ENCODE measurements around the gene F2RL1.
"Not testable (repeated sequence)": the region's sequence is repeated elsewhere in the genome, so short reads cannot be mapped to it uniquely, and the experiment has no call there.

Gene F2RL1, protein sequence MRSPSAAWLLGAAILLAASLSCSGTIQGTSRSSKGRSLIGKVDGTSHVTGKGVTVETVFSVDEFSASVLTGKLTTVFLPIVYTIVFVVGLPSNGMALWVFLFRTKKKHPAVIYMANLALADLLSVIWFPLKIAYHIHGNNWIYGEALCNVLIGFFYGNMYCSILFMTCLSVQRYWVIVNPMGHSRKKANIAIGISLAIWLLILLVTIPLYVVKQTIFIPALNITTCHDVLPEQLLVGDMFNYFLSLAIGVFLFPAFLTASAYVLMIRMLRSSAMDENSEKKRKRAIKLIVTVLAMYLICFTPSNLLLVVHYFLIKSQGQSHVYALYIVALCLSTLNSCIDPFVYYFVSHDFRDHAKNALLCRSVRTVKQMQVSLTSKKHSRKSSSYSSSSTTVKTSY

DNA sequence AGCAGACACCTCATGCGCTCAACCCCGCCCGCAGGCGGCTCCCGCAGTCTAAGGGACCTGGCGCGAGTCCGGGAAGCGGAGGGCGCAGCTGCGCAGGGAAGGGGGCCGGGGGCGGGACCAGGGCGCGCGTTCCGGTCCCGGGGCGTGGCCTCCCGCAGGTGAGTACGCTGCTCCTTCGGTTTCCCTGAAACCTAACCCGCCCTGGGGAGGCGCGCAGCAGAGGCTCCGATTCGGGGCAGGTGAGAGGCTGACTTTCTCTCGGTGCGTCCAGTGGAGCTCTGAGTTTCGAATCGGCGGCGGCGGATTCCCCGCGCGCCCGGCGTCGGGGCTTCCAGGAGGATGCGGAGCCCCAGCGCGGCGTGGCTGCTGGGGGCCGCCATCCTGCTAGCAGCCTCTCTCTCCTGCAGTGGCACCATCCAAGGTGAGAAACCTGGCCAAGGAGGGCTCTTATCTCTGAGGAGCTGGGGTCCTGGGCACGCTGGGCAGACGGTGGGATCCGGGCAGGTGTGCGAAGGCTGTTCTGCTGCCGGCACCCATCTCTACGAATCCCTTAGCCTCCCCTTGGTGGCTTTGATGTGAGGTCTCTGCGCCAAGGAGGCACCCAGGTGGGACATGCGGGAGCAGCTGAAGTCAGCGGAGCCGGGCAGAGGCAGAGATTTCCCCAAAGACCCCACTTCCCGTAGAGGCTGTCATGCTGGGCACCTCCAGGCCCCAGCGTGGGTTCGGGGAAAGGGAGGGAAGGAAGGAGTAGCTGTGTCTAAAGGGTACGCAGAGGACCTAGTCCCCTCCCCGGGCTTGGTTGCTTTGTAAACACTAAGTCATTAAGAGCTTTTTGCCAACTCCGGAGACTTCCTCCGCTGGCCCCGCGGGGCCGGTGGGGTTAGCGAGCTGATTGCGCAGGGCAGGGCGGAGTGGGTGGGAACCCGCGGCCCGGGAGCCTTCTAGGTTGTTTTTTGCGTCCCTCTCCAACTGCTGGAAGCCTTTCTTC is at the start of gene F2RL1:
F2RL1 (plus strand) TSS at position 187 of the 988 bp plus-strand sequence; CDS start at position 340, 153 bp downstream.
- peak; percentile 13 to 17 (median 15) for DNase-seq (ENCODE audit: low read depth in 2 of 3, low spot score in 2 of 3)

DNA sequence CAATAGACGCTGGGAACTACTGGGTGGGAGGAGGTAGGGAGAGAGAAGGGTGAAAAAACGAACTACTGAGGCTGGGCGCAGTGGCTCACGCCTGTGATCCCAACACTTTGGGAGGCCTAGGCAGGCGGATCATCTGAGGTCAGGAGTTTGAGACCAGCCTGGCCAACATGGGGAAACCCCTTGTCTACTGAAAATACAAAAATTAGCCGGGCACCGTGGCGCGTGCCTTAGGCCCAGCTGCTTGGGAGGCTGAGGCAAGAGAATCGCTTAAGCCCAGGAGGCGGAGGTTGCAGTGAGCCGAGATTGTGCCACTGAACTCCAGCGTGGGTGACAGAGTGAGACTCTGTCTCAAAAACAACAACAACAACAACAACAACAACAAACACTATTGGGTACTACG is 47.8 kb upstream of the F2RL1 start:
- not testable (repeated sequence) for DNase-seq (ENCODE audit: low read depth in 2 of 3, low spot score in 2 of 3)

DNA sequence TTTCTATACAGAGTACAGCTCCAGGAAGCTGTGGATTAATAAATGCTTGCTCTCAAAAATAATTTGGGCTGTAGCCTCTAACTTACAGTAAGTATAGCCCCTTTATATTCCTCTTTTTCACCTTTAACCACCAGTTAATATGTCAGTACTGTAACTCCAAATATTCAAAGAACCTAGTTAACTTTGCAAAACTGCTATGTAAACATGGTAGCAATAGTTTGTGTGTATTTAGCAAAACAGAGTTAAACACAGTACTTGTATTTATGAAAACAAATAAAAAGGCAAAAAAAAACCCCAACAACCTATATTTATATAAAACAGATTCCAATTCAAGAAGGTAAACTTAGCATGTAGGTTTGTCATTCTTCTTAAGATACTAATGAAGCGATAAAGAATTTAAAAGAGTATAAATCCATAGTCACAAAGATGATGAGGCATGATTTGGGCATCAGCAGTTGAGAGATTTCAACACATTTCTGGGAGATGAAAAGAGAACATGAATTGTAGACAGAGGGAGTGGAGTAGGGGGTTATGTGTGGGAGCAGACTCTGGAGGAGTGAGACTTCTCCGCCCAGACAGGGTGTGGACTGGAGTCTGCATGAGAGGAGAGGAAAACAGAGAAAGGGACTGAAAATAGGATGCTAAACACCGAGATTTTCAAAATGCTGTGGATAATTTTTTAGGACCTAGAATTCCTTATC is 47.0 kb upstream of the F2RL1 start:
- no peak for DNase-seq (ENCODE audit: low read depth in 2 of 3, low spot score in 2 of 3)

DNA sequence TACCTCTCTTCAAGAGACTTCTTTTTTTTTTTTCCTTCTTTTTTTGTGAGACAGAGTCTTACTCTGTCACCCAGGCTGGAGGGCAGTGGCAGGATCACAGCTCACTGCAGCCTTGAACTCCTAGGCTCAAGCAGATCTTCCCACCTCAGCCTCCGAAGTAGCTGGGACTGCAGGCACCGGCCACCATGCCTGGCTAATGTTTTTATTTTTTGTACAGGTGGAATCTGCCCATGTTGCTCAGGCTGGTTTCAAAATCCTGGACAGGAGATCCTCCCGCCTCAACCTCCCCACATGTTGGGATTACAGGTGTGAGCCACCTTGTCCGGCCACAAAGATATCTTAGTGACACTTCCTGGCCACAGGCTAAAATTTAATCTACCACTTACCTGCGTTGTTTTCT is 42.9 kb upstream of the F2RL1 start:
- DNase-seq (ENCODE audit: low read depth in 2 of 3, low spot score in 2 of 3), result no peak

DNA sequence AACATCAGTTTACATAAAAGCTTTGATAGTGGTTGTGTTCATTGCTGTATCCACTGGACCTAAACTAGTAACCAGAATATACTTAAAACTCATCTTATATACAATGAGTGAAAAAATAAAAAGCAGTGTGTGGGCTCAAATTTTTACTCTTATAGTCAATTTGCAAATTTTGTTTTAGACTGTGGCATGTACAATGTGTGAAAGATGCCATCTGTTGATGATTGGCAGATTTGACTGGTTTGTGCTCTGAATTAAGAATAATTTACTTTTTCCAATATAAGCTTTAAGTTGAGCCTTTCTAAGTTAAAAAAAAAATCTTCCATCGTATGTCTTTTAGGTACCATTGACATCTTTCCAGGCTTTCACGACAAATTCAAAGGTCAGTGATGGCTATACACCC is 42.4 kb upstream of the F2RL1 start:
- no peak for DNase-seq (ENCODE audit: low read depth in 2 of 3, low spot score in 2 of 3)

DNA sequence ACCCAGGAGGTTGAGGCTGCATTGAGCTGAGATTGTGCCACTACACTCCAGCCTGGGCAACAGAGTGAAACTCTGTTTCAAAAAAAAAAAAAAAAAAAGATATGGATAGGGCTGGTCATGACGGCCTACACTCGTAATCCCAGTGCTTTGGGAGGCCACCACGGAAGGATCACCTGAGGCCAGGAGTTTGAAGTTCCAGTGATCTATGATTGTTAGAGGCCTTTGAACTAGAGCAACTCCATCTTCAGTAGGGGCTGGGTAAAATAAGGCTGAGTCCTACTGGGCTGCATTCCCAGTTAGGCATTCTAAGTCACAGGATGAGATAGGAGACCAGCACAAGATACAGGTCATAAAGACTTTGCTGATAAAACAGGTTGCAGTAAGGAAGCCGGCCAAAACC is 38.2 kb upstream of the F2RL1 start:
- DNase-seq (ENCODE audit: low read depth in 2 of 3, low spot score in 2 of 3), result not testable (repeated sequence)

DNA sequence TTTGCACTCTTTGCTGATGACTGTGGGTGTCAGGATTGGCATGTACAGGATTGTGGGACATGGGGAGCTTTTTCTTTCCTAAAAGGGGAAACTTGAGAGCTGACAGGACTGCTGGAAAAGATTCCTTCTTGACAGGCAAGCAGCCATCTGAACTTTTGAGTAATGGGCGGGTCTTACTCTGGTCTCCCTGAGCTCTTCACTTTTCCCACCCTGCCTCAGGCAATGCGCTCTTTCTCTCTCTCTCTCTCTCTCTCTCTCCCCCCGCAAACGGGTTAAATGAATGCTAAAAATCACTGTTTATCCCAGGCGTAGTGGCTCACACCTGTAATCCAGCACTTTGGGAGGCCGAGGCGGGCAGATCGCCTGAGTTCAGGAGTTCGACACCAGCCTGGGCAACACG is 37.1 kb upstream of the F2RL1 start:
- no peak for DNase-seq (ENCODE audit: low read depth in 2 of 3, low spot score in 2 of 3)

DNA sequence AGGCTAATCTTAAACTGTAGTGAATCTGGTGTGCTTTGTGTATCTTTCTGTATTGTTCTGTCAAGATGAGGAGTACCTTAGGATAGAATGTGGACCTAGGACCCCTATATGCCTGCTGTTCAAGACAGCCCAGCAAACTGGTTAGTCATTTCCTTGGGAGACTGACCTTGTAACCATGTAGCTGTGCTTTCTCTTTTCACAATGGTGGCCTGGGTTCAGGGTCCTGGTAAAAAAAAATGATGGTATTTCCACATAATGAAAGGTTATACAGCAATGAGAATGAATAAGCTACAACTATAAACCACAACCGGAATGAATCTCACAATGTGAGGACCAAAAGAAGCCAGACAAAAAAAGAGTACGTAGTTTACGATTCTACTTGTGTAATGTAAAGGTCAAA is 36.4 kb upstream of the F2RL1 start:
- no peak for DNase-seq (ENCODE audit: low read depth in 2 of 3, low spot score in 2 of 3)

DNA sequence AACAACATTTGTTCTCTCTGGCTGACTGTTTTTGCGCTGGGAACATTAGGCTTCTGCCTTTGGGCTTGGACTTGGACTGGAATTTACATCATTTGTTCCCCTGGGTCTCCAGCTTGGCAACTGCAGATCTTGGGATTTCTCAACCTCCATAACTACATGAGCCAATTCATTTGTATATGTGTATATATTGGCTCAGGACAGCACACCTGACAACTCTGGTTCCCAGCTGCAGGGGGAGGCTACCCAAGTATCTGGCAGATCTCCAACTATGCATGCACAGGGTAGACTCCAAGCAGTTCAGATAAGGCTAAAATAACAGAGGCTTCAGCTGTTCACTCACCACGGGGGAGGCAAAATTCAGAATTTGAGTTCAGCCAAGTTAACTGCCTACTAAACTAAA is 31.6 kb upstream of the F2RL1 start:
- DNase-seq (ENCODE audit: low read depth in 2 of 3, low spot score in 2 of 3), result no peak

DNA sequence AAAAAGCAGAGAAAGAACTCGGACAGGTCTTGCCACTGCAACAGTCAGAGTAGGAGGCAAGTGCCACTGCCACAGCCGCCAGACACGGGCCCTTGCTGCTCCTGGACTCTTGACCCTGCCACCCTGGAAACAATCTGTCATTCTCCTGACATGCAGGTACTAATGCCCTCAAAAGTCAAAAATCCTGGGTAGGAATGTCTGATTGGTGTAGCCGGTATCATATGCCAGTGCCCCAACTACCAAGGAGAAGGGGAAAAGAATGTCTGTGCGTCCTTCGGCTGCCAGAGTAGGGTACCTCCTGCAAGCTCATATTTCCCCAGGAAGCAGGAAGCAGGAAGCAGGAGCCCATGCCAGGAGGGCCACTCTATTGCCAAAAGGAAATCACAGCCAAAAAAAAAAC is 30.5 kb upstream of the F2RL1 start:
- DNase-seq (ENCODE audit: low read depth in 2 of 3, low spot score in 2 of 3), result no peak

DNA sequence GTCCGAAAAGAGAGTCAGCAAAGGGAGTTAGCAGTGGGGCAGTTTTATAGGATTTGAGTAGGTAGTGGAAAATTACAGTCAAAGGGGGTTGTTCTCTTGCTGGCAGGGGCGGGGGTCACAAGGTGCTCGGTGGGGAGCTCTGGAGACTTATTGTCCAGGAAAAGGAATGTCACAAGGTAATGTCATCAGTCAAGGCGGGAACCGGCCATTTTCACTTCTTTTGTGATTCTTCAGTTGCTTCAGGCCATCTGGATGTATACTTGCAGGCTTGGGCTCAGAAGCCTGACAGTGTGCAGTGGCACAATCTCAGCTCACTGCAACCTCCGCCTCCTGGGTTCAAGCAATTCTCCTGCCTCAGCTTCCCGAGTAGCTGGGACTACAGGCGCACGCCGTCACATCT is 29.6 kb upstream of the F2RL1 start:
- DNase-seq (ENCODE audit: low read depth in 2 of 3, low spot score in 2 of 3), result not testable (repeated sequence)

DNA sequence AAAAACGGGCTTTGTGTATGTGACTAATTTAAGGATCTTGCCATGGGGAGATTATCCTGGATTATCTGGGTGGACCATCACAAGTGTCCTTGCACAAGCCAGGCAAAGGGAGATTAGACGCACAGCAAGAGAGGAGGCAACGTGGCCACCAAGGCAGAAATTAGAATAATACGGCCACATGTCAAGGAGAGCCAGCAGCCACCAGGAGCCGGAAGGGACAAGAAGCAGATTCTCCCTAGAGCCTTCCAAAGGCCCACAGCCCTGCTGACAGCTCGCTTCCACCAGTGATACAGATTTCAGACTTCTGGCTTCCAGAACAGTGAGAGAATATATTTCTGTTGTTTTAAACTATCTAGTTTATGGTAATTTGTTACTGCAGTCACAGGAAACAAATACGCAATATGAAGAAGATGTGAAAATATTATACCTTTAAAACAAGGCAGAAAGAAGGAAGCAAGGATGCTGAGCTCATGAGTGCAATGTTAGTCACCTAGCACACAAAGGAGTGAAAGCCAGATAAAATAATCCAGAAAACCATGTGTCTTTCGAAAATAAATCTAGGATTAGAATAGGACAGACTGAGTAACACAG is 28.7 kb upstream of the F2RL1 start:
- DNase-seq (ENCODE audit: low read depth in 2 of 3, low spot score in 2 of 3), result no peak

DNA sequence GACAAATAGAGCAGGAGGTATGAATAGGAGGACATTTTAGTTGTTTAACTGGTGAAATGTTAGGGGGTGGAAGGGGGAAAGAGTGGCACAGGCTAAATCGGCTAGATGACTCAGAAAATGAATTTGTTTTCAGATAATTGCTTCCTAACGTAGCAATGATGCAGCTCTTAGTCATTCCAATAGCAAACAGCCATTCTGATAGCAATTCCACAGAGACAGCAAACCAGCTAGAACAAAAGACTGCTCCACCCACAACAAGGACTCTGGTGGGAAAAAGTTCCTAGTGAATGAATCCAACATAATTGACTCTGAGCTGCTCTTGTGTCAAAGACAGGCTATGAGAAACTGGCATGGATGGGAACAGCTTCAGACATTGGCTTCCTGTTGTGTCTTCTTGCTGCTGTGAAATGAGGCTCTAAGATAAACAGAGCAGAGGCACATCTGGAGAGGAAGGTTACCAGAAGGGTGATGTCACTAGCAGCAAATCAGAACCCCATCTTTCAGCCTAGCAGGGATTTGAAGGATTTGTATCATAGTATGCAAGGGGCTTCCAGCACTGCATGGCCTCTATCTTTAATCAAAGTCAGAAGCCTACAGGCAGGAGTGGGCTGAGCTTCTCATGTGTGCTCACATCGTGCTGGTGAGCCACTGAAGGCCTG is 28.1 kb upstream of the F2RL1 start:
- DNase-seq (ENCODE audit: low read depth in 2 of 3, low spot score in 2 of 3), result no peak

DNA sequence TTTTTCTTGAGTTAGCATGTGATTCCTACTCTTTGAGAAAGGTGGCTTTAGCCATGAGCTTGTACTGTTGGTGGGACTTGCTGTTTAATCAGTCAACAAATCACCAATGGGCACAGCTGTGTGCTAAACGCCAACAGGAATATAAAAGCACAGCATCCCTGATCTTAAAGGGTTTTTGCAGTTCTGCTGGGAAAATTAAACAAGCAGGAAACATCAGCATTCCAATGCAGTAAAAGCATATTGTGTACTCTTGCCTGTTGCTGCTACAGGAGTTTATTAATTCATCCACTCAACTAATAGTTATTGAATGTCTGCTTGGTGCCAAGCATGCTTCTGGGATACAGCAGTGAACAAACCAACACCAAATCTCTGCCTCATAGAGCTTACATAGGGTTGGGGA is 27.4 kb upstream of the F2RL1 start:
- DNase-seq (ENCODE audit: low read depth in 2 of 3, low spot score in 2 of 3), result no peak

DNA sequence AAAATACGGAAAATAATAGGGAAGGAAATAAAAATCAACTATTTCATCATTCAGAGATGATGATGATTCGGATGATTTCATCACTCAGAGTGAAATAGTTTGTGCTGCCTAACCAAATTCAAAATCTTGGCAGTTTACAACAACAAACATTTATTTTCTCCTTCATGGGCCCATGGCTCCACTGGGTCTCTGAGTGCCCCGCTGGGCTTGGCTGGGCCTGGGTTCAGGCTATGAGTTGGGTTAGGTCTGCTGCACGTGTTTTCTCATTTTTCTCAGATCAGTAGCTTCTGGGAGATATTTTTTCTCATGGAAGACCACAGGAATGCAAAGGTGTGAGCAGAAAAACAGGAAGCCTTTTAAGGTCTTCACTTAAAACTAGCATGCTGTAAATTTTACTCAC is 24.0 kb upstream of the F2RL1 start:
- no peak for DNase-seq (ENCODE audit: low read depth in 2 of 3, low spot score in 2 of 3)

DNA sequence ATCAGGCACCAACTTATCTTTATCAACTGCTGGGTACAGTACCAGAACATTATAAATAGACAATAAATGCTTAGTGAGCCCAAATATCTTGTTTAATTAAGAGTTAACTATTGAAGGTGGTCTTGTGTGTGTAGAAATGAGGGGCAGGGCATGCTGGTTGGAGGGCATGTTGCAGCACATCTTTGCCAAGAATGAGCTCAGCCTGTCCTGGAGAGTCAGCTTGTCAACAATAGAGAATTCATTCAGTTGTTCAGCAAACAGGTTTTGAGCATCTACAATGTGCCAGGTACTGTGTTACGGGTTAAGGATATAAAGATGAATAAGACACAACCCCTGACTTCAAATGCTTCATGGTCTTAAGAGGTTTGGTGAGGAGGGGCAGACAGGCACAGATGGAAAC is 19.2 kb upstream of the F2RL1 start:
- DNase-seq (ENCODE audit: low read depth in 2 of 3, low spot score in 2 of 3), result no peak

DNA sequence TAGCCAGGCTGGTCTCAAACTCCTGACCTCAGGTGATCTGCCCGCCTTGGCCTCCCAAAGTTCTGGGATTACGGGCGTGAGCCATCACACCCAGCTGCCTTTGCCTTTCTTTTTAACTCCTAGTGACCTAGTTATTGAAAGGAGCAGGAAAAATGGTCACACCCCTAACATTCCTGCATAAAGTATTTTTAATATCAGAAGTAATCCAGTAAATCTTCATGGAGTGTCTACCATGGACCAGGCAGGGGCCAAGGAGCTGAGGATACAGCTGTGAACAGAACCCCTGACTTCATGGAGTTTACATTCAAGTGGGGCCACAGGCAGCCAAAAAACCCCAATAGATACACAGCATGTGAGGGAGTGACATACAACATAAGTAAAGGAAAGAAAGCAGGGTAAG is 18.3 kb upstream of the F2RL1 start:
- DNase-seq (ENCODE audit: low read depth in 2 of 3, low spot score in 2 of 3), result no peak

DNA sequence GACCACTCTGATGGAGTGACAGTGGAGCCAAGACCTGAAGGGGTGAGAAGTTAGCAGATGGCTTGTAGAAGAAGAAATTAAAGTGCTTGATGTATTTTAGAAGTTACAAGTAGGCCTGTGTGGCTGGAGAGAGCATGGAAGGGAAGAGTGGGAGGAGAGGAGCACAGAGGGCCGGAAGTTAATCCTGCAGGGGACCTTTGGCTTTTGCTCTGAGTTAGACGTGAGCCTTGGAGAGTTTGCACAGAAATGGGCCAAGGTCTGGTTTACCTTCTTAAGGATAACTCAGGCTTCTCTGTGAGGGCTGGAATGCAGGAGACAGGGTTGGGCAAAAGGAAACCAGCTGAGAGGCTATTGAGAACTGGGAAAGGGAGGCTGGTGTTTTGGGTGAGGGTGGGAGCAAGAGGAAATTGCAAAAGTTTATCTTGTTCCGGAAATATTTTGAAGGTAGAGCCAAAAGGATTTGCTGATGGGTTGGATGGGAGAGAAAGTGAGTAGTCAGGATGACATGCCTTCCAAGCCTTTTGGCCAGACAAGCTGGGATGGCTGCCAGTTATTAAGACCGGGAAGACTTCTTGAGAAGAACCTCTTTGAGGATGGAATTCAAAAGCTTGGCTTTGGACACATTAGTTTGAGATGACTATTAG is 17.5 kb upstream of the F2RL1 start:
- DNase-seq (ENCODE audit: low read depth in 2 of 3, low spot score in 2 of 3), result no peak

DNA sequence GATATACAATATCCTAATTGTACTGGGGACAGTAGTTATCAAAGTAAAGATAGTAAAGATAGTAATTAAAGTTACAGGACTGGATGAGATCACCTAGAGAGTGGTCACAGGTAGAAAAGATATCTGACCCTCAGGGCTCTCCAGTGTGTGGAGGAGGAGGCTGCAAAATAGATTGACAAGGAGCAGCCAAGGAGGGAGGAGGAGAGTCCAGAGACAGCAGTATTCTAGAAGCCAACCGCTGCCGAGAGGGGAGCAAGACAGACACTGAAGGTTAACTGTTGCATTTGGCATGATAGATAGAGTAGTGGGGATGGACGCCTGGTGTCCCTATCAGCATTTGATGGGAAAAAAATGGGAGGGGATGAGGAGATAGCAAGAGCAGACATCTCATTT is 17.0 kb upstream of the F2RL1 start:
- no peak for DNase-seq (ENCODE audit: low read depth in 2 of 3, low spot score in 2 of 3)

DNA sequence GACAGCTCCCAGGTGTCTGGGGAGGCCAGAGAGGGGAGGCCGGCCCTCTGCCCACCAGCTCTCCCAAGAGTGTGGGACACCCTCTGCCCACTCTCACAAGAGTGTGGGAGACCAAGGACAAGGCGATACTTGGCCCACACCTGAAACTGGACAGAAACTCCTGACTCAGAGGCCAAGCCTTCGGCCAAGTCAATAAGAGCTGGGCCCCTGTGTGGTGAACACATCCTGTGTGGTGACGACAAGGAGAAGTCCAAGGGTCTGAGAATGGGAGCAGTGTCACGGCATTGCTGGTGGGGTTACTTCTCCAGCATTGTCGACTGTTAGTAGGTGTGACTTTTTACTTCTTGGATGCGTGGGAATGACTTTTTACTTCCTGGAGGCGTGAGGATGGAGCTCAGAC is 14.6 kb upstream of the F2RL1 start:
- no peak for DNase-seq (ENCODE audit: low read depth in 2 of 3, low spot score in 2 of 3)

All from activated CD8-positive, alpha-beta memory T cell treated with anti-CD3 and anti-CD28 coated beads for 48 hours (primary cell).